HG02938 (cell line): ENCODE data around the gene SCLY.

ENCODE experiments used
- ATAC-seq: cut with Tn5 transposase; IDR thresholded peaks from one replicate; pipeline ENCODE4 v1.9.1; 2021; ENCODE audit warnings: mild to moderate bottlenecking, moderate library complexity; ENCODE audit not compliant: unreplicated experiment

Gene SCLY

GRCh38 chr2:238069021-238069709 lies 8.4 kb downstream of the SCLY start:
- ATAC-seq = no peak

GRCh38 chr2:238069877-238070276 lies 9.1 kb downstream of the SCLY start:
- ATAC-seq = no peak

- no peak for ATAC-seq
Measured at GRCh38 chr2:238075397-238075796, 14.6 kb downstream of the SCLY start.

GRCh38 chr2:238077292-238077691 lies 16.5 kb downstream of the SCLY start:
- ATAC-seq = no peak

- no peak for ATAC-seq
Measured at GRCh38 chr2:238079874-238080327, 19.1 kb downstream of the SCLY start.

- ATAC-seq = no peak
Measured at GRCh38 chr2:238080518-238080917, 19.7 kb downstream of the SCLY start.

GRCh38 chr2:238081150-238081549 lies 20.3 kb downstream of the SCLY start:
- ATAC-seq = no peak

- no peak for ATAC-seq
Measured at GRCh38 chr2:238081561-238081960, 20.8 kb downstream of the SCLY start.

GRCh38 chr2:238082151-238082550 lies 21.4 kb downstream of the SCLY start:
- no peak for ATAC-seq

- ATAC-seq = no peak
Measured at GRCh38 chr2:238082827-238083226, 22.0 kb downstream of the SCLY start.

GRCh38 chr2:238083919-238084318 lies 23.1 kb downstream of the SCLY start:
- ATAC-seq = no peak

- no peak for ATAC-seq
Measured at GRCh38 chr2:238084761-238085160, 24.0 kb downstream of the SCLY start.

GRCh38 chr2:238085899-238086298 lies 25.1 kb downstream of the SCLY start:
- no peak for ATAC-seq

GRCh38 chr2:238087211-238087610 lies 26.4 kb downstream of the SCLY start:
- no peak for ATAC-seq

- no peak for ATAC-seq
Measured at GRCh38 chr2:238090887-238091286, 30.1 kb downstream of the SCLY start.

- no peak for ATAC-seq
Measured at GRCh38 chr2:238091436-238092060, 30.7 kb downstream of the SCLY start.

GRCh38 chr2:238092486-238093035 lies 31.8 kb downstream of the SCLY start:
- ATAC-seq = no peak

- no peak for ATAC-seq
Measured at GRCh38 chr2:238093181-238094140, 32.7 kb downstream of the SCLY start.

- ATAC-seq = no peak
Measured at GRCh38 chr2:238094438-238095022, 33.7 kb downstream of the SCLY start.

GRCh38 chr2:238095143-238095542 lies 34.3 kb downstream of the SCLY start:
- no peak for ATAC-seq
